ENCODE results near the gene BCAS3.

Gene BCAS3

DNA sequence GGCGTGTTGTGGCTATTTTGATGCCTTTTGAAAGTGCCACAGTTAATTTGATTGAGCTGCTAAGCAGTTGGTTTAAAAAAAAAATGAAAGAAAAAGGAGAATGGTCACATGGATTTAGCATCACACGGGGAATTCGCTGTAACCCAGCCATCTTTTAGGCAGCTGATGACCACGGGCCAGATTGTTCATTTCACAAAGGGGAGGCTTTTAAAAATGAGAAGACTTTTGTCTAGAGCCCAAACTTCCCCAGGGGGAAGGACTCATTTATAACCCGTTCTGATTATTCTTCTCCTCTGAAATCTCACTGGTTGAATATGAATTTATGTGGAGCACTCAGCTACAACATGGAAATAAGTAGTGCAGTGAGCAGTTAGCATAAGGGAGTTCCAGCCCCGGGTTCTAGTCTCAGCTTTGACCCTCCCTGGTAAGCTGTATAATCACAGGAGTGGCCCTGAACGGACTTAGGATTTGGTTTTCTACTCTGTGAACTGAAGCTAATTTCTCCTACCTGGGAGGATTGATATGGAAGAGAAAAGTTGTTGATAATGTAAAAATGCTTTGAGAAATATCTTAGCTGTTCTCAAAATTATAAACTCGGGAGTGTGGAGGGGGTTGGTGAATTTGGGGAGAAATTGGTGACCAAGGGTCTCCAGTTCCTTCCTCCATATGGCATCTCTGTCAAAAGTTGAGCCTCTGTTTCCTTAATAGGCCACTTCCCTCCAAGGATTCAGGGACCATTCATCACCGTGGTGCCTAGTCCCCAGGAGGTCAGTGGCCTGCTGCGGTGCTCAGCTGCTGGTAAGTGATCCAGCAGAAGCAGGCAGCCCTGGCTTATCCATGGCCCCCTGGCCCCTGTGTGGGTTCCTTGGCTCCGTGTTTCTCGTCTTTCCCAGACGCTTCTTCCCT, 645.6 kb downstream of the BCAS3 start:
- no peaks in the 10 kb centered on the region for H3K79me2 ChIP-seq
- H2AFZ ChIP-seq = no peak overlapping the region
- H3K4me1 ChIP-seq = no peaks in the 10 kb centered on the region
- no peaks in the 10 kb centered on the region for H3K27me3 ChIP-seq (ENCODE audit: control insufficient read depth, insufficient read depth, low read length)
- H3K36me3 ChIP-seq (ENCODE audit: control insufficient read depth, insufficient read depth, low read length) = no peaks in the 10 kb centered on the region
- H3K4me3 ChIP-seq (ENCODE audit: low read depth, low read length) = no peak overlapping the region
- TF ChIP-seq, protein P1, sequence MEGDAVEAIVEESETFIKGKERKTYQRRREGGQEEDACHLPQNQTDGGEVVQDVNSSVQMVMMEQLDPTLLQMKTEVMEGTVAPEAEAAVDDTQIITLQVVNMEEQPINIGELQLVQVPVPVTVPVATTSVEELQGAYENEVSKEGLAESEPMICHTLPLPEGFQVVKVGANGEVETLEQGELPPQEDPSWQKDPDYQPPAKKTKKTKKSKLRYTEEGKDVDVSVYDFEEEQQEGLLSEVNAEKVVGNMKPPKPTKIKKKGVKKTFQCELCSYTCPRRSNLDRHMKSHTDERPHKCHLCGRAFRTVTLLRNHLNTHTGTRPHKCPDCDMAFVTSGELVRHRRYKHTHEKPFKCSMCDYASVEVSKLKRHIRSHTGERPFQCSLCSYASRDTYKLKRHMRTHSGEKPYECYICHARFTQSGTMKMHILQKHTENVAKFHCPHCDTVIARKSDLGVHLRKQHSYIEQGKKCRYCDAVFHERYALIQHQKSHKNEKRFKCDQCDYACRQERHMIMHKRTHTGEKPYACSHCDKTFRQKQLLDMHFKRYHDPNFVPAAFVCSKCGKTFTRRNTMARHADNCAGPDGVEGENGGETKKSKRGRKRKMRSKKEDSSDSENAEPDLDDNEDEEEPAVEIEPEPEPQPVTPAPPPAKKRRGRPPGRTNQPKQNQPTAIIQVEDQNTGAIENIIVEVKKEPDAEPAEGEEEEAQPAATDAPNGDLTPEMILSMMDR (IDR thresholded peaks at IDR 0.05) = no peak
- H3K9ac ChIP-seq = no peak overlapping the region
- no peak overlapping the region for H3K4me2 ChIP-seq (ENCODE audit: low read length)
- no peaks in the 10 kb centered on the region for H3K9me3 ChIP-seq (ENCODE audit: control insufficient read depth, low read length)
- no peak overlapping the region for H3K27ac ChIP-seq

DNA sequence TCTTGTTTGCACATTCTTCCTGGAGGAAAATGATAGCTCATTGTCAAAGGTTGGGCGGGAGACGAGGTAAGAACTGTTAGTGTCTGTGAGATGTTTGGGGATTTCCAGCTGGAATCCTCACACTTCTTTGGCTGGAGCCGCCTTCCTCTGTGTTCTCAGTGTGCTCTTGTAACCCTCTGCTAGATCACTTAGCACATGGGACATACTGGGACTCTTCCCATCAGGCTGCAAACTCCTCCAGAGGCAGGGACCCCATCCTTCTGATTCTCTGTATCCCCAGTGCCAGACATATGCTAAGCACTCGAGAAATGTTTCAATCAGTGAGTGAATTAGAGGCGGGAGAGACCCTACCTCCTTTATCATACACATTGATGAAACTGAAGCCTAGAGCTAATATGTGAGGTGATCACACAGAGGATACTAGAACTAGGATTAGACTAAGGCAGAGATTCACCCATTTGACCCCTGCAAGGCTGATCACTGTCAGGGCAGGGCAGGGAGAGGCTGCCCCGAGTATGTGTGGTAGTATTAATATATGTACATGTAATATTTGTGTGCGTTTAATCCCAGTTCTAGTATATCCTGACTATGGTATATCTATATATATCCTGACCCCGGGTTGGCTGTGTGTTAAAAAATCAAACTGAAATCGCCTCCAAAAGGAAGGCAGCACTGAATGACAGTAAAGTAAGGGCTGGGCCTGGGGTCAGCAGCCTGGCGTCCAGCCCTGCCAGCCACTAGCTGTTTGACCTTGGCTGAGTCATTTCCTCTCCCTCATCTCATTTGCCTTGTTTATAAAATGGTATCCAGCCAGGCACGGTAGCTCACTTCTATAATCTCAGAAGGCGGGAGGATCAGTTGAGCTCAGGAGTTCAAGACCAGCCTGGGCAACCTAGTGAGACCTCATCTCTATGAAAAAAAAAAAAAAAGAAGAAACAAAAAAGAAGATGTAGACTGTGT, 646.5 kb downstream of the BCAS3 start:
- TF ChIP-seq, protein P1 (IDR thresholded peaks at IDR 0.05) = no peak
- Histone ChIP-seq H3K27ac (no peak overlapping the region), H3K36me3 (ENCODE audit: control insufficient read depth, insufficient read depth, low read length) (no peaks in the 10 kb centered on the region), H3K9ac (no peak overlapping the region), H3K79me2 (no peaks in the 10 kb centered on the region), H3K9me3 (ENCODE audit: control insufficient read depth, low read length) (no peaks in the 10 kb centered on the region), H2AFZ (no peak overlapping the region), H3K4me1 (no peaks in the 10 kb centered on the region), H3K4me3 (ENCODE audit: low read depth, low read length) (no peak overlapping the region), H3K27me3 (ENCODE audit: control insufficient read depth, insufficient read depth, low read length) (no peaks in the 10 kb centered on the region), H3K4me2 (ENCODE audit: low read length) (no peak overlapping the region)

DNA sequence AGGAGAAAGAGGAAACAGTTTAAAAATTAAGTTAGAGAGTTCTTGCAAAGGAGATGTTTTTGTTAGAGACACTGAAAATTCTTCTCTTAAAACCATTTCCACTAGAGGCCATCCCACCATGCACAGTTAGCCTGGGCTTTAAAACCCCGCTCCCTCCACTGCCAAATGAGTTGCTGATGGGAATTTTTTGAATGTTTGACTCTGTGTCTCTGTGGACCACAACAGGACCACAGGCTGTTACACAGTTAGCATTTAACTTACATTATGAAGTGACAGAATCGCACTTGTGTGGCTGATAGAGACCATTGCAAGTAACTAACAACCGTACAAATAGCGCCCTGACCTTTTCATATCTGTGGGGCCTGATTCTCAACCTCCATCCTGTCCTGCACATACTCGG, 647.3 kb downstream of the BCAS3 start:
- Histone ChIP-seq H3K4me2 (ENCODE audit: low read length) (no peak overlapping the region), H3K9me3 (ENCODE audit: control insufficient read depth, low read length) (no peaks in the 10 kb centered on the region), H3K27me3 (ENCODE audit: control insufficient read depth, insufficient read depth, low read length) (no peaks in the 10 kb centered on the region), H3K79me2 (no peaks in the 10 kb centered on the region), H2AFZ (no peak overlapping the region), H3K36me3 (ENCODE audit: control insufficient read depth, insufficient read depth, low read length) (no peaks in the 10 kb centered on the region), H3K4me3 (ENCODE audit: low read depth, low read length) (no peak overlapping the region), H3K9ac (no peak overlapping the region), H3K4me1 (no peaks in the 10 kb centered on the region), H3K27ac (no peak overlapping the region)
- TF ChIP-seq, protein P1 (IDR thresholded peaks at IDR 0.05) = no peak

DNA sequence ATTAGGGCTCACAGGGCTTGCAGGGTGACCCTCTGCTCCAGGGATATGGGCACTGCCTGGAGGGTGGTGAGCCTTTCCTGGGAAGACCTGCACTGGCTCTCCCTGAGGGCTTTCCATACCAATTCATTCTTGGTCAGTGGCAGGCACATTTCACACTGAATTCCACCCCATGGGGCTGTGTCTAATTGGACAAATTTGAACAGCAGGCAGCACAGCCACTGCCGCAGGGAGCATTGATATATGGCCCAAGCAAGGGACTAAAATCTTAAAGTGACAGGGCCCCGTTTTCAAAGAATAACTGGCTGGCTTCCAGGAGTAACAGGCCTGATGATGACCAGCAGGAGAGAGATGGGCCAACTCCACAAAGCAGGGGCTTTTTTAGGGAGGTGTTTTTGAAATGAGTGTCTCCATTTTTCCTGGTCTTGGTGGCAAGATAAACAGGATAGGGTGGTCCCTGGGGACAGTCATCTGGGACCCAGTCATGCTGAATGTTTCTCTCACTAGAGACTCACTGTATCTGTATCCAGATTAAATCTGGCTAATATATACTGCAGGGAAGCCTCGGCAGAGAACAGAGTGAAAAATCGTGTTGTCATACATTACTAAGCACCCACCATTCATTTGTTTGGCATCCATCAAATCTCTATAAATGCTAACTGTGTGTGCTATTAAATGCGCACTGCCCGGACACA, 647.9 kb downstream of the BCAS3 start:
- Histone ChIP-seq H3K27me3 (ENCODE audit: control insufficient read depth, insufficient read depth, low read length) (no peaks in the 10 kb centered on the region), H3K9ac (no peak overlapping the region), H3K9me3 (ENCODE audit: control insufficient read depth, low read length) (no peaks in the 10 kb centered on the region), H3K27ac (no peak overlapping the region), H3K79me2 (no peaks in the 10 kb centered on the region), H3K4me2 (ENCODE audit: low read length) (no peak overlapping the region), H3K4me3 (ENCODE audit: low read depth, low read length) (no peak overlapping the region), H2AFZ (no peak overlapping the region), H3K4me1 (no peaks in the 10 kb centered on the region), H3K36me3 (ENCODE audit: control insufficient read depth, insufficient read depth, low read length) (no peaks in the 10 kb centered on the region)
- TF ChIP-seq, protein P1 (IDR thresholded peaks at IDR 0.05) = no peak
